IPS-18c (cell line): Measurements from ENCODE around the gene PLEKHG4B.
"Not testable (repeated sequence)": the region's sequence is repeated elsewhere in the genome, so short reads cannot be mapped to it uniquely, and the experiment has no call there.

Experiments
- H3K4me3 ChIP-seq: 2 replicates; pipeline ENCODE4 v1.7.0; 2013; ENCODE audit warnings: low read depth, mild to moderate bottlenecking, low read length, moderate library complexity; ENCODE audit not compliant: insufficient read depth
- H3K9me3 ChIP-seq: one replicate; pipeline ENCODE4 v1.6.1; 2013; ENCODE audit warnings: mild to moderate bottlenecking, low read length, moderate library complexity; ENCODE audit not compliant: control insufficient read depth, insufficient read depth

Gene PLEKHG4B

GRCh38 chr5:208449-209114, 116.6 kb downstream of the PLEKHG4B start:
- Histone ChIP-seq H3K9me3 (no peaks in the 10 kb centered on the region), H3K4me3 (no peak overlapping the region)

GRCh38 chr5:213803-214395, 121.9 kb downstream of the PLEKHG4B start:
- Histone ChIP-seq H3K9me3 (no peaks in the 10 kb centered on the region), H3K4me3 (no peak overlapping the region)

GRCh38 chr5:215256-215655, 123.3 kb downstream of the PLEKHG4B start:
- not testable (repeated sequence) for H3K4me3 ChIP-seq

GRCh38 chr5:216076-216475, 124.1 kb downstream of the PLEKHG4B start:
- not testable (repeated sequence) for H3K4me3 ChIP-seq, H3K9me3 ChIP-seq

More at GRCh38 chr5:215256-215655, 123.3 kb downstream of the PLEKHG4B start:
- not testable (repeated sequence) for H3K9me3 ChIP-seq

- H3K4me3 ChIP-seq, result peak within 1 kb of the TSS; percentile 85
- H3K9me3 ChIP-seq, result not testable (repeated sequence)
These were observed 125.8 kb downstream of the PLEKHG4B start, which contains the start of the genes CCDC127 and SDHA for GRCh38 chr5:217494-218456. Gene CCDC127, minus strand, starts transcription at chr5:218153. Its CDS starts 1,304 bp downstream, at chr5:216849. Gene SDHA, plus strand, starts transcription at chr5:218320. Its CDS starts 36 bp downstream, at chr5:218356.

GRCh38 chr5:218457-219291, 126.7 kb downstream of the PLEKHG4B start:
- Histone ChIP-seq H3K4me3 (peak overlapping the region; percentile 85), H3K9me3 (no peaks in the 10 kb centered on the region)

- peak overlapping the region; percentile 85 for H3K4me3 ChIP-seq
- no peaks in the 10 kb centered on the region for H3K9me3 ChIP-seq
These were observed 127.5 kb downstream of the PLEKHG4B start for GRCh38 chr5:219460-219863.

- no peaks in the 10 kb centered on the region for H3K9me3 ChIP-seq
- H3K4me3 ChIP-seq, result no peak overlapping the region
These were observed 128.0 kb downstream of the PLEKHG4B start for GRCh38 chr5:219991-220390.

- not testable (repeated sequence) for H3K9me3 ChIP-seq, H3K4me3 ChIP-seq
These were observed 131.2 kb downstream of the PLEKHG4B start for GRCh38 chr5:222951-223715.

- Histone ChIP-seq H3K9me3 (no peaks in the 10 kb centered on the region), H3K4me3 (no peak overlapping the region)
These were observed 131.8 kb downstream of the PLEKHG4B start for GRCh38 chr5:223791-224190.

GRCh38 chr5:225334-225733, 133.4 kb downstream of the PLEKHG4B start:
- H3K4me3 ChIP-seq, result no peak overlapping the region
- no peaks in the 10 kb centered on the region for H3K9me3 ChIP-seq

- H3K9me3 ChIP-seq, H3K4me3 ChIP-seq: not testable (repeated sequence)
These were observed 135.4 kb downstream of the PLEKHG4B start for GRCh38 chr5:227375-227774.

GRCh38 chr5:228886-229285, 136.9 kb downstream of the PLEKHG4B start:
- Histone ChIP-seq H3K4me3 (no peak overlapping the region), H3K9me3 (no peaks in the 10 kb centered on the region)

- Histone ChIP-seq H3K9me3 (no peaks in the 10 kb centered on the region), H3K4me3 (no peak overlapping the region)
These were observed 138.7 kb downstream of the PLEKHG4B start for GRCh38 chr5:230711-231110.

- no peak overlapping the region for H3K4me3 ChIP-seq
- H3K9me3 ChIP-seq, result no peaks in the 10 kb centered on the region
These were observed 139.7 kb downstream of the PLEKHG4B start for GRCh38 chr5:231661-232060.

- H3K4me3 ChIP-seq, H3K9me3 ChIP-seq: not testable (repeated sequence)
These were observed 141.5 kb downstream of the PLEKHG4B start for GRCh38 chr5:233426-233825.
